DOHH2 (cell line): ENCODE data around the gene UPK1B.

Experiments
- EZH2phosphoT487 ChIP-seq: fragments of 200-600 bp; sonication (generic); IDR thresholded peaks from 2 replicates; pipeline ENCODE4 v1.6.1; 2017; ENCODE audit warnings: borderline replicate concordance, mild to moderate bottlenecking, antibody characterized with exemption, low read length, moderate library complexity, mixed read lengths
- TF ChIP-seq, protein P1 (sequence below): fragments of 200-600 bp; sonication (generic); IDR thresholded peaks from one replicate; pipeline ENCODE4 v1.5.1; 2014; ENCODE audit warnings: antibody characterized with exemption, mild to moderate bottlenecking, low read depth, low read length; ENCODE audit not compliant: poor library complexity, severe bottlenecking

DNA sequence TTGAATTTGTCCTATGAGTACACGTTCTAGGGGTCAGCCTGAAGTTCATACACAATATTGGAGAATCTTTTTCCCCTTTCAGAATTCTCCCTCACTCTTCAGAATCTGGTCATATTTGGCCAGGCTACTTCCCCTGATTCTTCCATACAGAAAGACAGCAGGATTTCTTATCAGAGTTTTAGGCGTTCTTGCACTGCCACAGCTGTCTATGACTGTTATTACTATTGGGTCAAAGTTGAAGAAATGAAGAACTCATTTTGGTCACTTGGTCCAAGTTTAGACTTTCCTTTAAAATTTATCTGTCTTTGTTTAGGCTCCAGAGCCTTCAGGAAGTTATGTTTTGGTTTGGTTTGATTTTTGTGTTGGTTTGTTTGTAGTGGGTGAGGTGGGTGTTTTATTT is 15.4 kb upstream of the UPK1B start:
- TF ChIP-seq, protein P1, sequence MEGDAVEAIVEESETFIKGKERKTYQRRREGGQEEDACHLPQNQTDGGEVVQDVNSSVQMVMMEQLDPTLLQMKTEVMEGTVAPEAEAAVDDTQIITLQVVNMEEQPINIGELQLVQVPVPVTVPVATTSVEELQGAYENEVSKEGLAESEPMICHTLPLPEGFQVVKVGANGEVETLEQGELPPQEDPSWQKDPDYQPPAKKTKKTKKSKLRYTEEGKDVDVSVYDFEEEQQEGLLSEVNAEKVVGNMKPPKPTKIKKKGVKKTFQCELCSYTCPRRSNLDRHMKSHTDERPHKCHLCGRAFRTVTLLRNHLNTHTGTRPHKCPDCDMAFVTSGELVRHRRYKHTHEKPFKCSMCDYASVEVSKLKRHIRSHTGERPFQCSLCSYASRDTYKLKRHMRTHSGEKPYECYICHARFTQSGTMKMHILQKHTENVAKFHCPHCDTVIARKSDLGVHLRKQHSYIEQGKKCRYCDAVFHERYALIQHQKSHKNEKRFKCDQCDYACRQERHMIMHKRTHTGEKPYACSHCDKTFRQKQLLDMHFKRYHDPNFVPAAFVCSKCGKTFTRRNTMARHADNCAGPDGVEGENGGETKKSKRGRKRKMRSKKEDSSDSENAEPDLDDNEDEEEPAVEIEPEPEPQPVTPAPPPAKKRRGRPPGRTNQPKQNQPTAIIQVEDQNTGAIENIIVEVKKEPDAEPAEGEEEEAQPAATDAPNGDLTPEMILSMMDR: no peak
- no peak for TF ChIP-seq EZH2phosphoT487
